Aorta (tissue), 5 donors: ENCODE measurements around the gene UBR7. TPM values are rescaled to one million over a fixed set of nuclear protein-coding genes. Genes with fewer than 3 reads are reported as not detected.
A peak's percentile ranks its signal among the peaks of the same experiment; 100 is the strongest.
"Not testable (repeated sequence)": the region's sequence is repeated elsewhere in the genome, so short reads cannot be mapped to it uniquely, and the experiment has no call there.

Source experiments
- ATAC-seq: fragments of 200-7000 bp; cut with Tn5 transposase; one replicate; pipeline ENCODE4 v1.9.1; 2022; ENCODE audit warnings: moderate library complexity; ENCODE audit not compliant: low FRiP score
- DNase-seq, 2 donors: peaks; one replicate each; pipeline ENCODE4 v3.0.0-alpha.2; 2020
- H3K27ac ChIP-seq, 2 donors: one replicate each; pipeline ENCODE4 v1.5.1; 2013; ENCODE audit warnings: low read length in 2 of 2, mild to moderate bottlenecking in 2 of 2, moderate library complexity in 2 of 2, control low read depth in 1 of 2, inconsistent platforms in 1 of 2, low read depth in 1 of 2
- H3K27me3 ChIP-seq, 2 donors: one replicate each; pipeline ENCODE4 v1.6.1; 2013; ENCODE audit warnings: control low read depth in 1 of 2, low read length in 1 of 2, mild to moderate bottlenecking in 1 of 2, moderate library complexity in 1 of 2; ENCODE audit not compliant: insufficient read depth in 2 of 2, control insufficient read depth in 1 of 2
- H3K36me3 ChIP-seq, 2 donors: one replicate each; pipeline ENCODE4 v1.6.1; 2013; ENCODE audit warnings: control low read depth in 1 of 2, low read length in 1 of 2, mild to moderate bottlenecking in 1 of 2; ENCODE audit not compliant: insufficient read depth in 2 of 2, control insufficient read depth in 1 of 2
- H3K4me1 ChIP-seq, 2 donors: one replicate each; pipeline ENCODE4 v1.6.1; 2013; ENCODE audit warnings: low read length in 2 of 2, control low read depth in 1 of 2, mild to moderate bottlenecking in 1 of 2, moderate library complexity in 1 of 2; ENCODE audit not compliant: insufficient read depth in 2 of 2, control insufficient read depth in 1 of 2
- H3K4me3 ChIP-seq, 2 donors: one replicate each; pipeline ENCODE4 v1.5.1; 2013; ENCODE audit warnings: low read length in 2 of 2, control low read depth in 1 of 2, mild to moderate bottlenecking in 1 of 2
- H3K9me3 ChIP-seq: one replicate; pipeline ENCODE4 v1.6.1; 2013; ENCODE audit warnings: mild to moderate bottlenecking, low read length; ENCODE audit not compliant: control insufficient read depth
- WGBS, 2 donors: extraction: QIAGEN DNeasy Blood & Tissue Kit; methylation state at CpG; one replicate each; pipeline ENCODE4 v1.1.7; 2013; 5-methylcytosine and 5-hydroxymethylcytosine counted together
- intact Hi-C, 2 donors: fragments of 100-400 bp; cut with DNase I; formaldehyde crosslinking; loops; one replicate each; pipeline versions ENCODE4 v1.14.2 to v1.15.0; 2022
- polyA plus RNA-seq, 2 donors: library from polyadenylated mRNA; stranded (reverse); fragments of 200-250 nt; gene quantifications; one replicate each; pipeline ENCODE4 v1.2.3, GENCODE V29; 2013
- total RNA-seq, 2 donors: library from RNA; stranded (reverse); fragmentation: NEBNext Ultra II Directional; extraction: Animal tissue kit (Norgen Biotek cat#: 25700); gene quantifications; one replicate each; pipeline ENCODE4 v1.2.1, GENCODE V29; 2021
- donor health status: healthy with polysubstance abuse.
- donor health status: Bipolar disorder and iron deficiency.
- donor health status: DM: no; HTN: no; CAD: no.
- donor health status: DM: no; HTN: no; CAD: no.
- donor health status: DM: yes; HTN: yes; CAD: no.

Gene UBR7
- total and polyA plus RNA-seq, 4 donors: 14.7 to 18.5 (median 16.9) TPM

- peak; percentile 49 to 78 for DNase-seq
- Histone ChIP-seq H3K27me3 (no peaks in the 10 kb centered on the region), H3K4me3 (peak overlapping the region in 1 of 2 donors; percentile 14), H3K9me3 (no peaks in the 10 kb centered on the region), H3K36me3 (peaks cover 0 to 6% of the 10 kb centered on the region in 2 donors), H3K27ac (no peak overlapping the region), H3K4me1 (no peaks in the 10 kb centered on the region)
- intact Hi-C loops: no loop called here
- ATAC-seq: no peak
- WGBS, 2 donors: 23 to 25% methylated on average over 39 of the region's 39 CpGs
Measured at GRCh38 chr14:93231129-93231979, 24.3 kb downstream of the UBR7 start.

- ATAC-seq (no peak), DNase-seq (no peak)
- 55 to 64% methylated on average over 17 of the region's 17 CpGs for WGBS, 2 donors
- no peaks in the 10 kb centered on the region for H3K4me1 ChIP-seq
- H3K36me3 ChIP-seq: peaks cover 0 to 4% of the 10 kb centered on the region in 2 donors
- H3K4me3 ChIP-seq: no peak overlapping the region
- no peaks in the 10 kb centered on the region for H3K27me3 ChIP-seq
- H3K27ac ChIP-seq: no peak overlapping the region
- intact Hi-C loops: no loop called here
- H3K9me3 ChIP-seq: no peaks in the 10 kb centered on the region
Measured at GRCh38 chr14:93232159-93232558, 25.1 kb downstream of the UBR7 start.

GRCh38 chr14:93233078-93233477 is 26.0 kb downstream of the UBR7 start:
- intact Hi-C loops, H3K4me1 ChIP-seq, DNase-seq, H3K27ac ChIP-seq, H3K36me3 ChIP-seq, H3K27me3 ChIP-seq, ATAC-seq, H3K4me3 ChIP-seq, H3K9me3 ChIP-seq: not testable (repeated sequence)
- 92 to 95% methylated on average over 5 of the region's 5 CpGs for WGBS, 2 donors

- Histone ChIP-seq H3K27ac (no peak overlapping the region), H3K36me3 (no peaks in the 10 kb centered on the region), H3K27me3 (no peaks in the 10 kb centered on the region), H3K4me3 (no peak overlapping the region), H3K4me1 (no peaks in the 10 kb centered on the region), H3K9me3 (no peaks in the 10 kb centered on the region)
- WGBS, 2 donors: 28 to 29% methylated on average over 10 of the region's 10 CpGs
- ATAC-seq (no peak), DNase-seq (peak in 1 of 2 donors; percentile 50)
- intact Hi-C loops: no loop called here
Measured at GRCh38 chr14:93234798-93235197, 27.7 kb downstream of the UBR7 start.

- intact Hi-C loops: no loop called here
- DNase-seq (no peak), ATAC-seq (no peak)
- Histone ChIP-seq H3K27ac (no peak overlapping the region), H3K9me3 (no peaks in the 10 kb centered on the region), H3K4me1 (no peaks in the 10 kb centered on the region), H3K27me3 (no peaks in the 10 kb centered on the region), H3K4me3 (no peak overlapping the region), H3K36me3 (peaks cover 0 to 5% of the 10 kb centered on the region in 2 donors)
- 93 to 94% methylated on average over 25 of the region's 25 CpGs for WGBS, 2 donors
Measured at GRCh38 chr14:93239869-93240677, 33.0 kb downstream of the UBR7 start.

- peaks cover 4 to 6% of the 10 kb centered on the region in 2 donors for H3K36me3 ChIP-seq
- no peaks in the 10 kb centered on the region for H3K27me3 ChIP-seq
- ATAC-seq (no peak), DNase-seq (no peak)
- H3K27ac ChIP-seq: no peak overlapping the region
- 90 to 92% methylated on average over 3 of the region's 3 CpGs for WGBS, 2 donors
- no peaks in the 10 kb centered on the region for H3K4me1 ChIP-seq
- H3K4me3 ChIP-seq: no peak overlapping the region
- no peaks in the 10 kb centered on the region for H3K9me3 ChIP-seq
- intact Hi-C loops: no loop called here
Measured at GRCh38 chr14:93240678-93241000, 33.6 kb downstream of the UBR7 start.

- Histone ChIP-seq H3K9me3 (no peaks in the 10 kb centered on the region), H3K27ac (no peak overlapping the region), H3K36me3 (peaks cover 11 to 12% of the 10 kb centered on the region in 2 donors), H3K27me3 (no peaks in the 10 kb centered on the region), H3K4me3 (no peak overlapping the region), H3K4me1 (no peaks in the 10 kb centered on the region)
- 87 to 88% methylated on average over 10 of the region's 10 CpGs for WGBS, 2 donors
- intact Hi-C loops: no loop called here
- no peak for ATAC-seq
- DNase-seq: no peak
Measured at GRCh38 chr14:93245764-93246420, 38.8 kb downstream of the UBR7 start.

- DNase-seq (no peak), ATAC-seq (no peak)
- intact Hi-C loops: no loop called here
- Histone ChIP-seq H3K27me3 (no peaks in the 10 kb centered on the region), H3K4me3 (no peak overlapping the region), H3K27ac (no peak overlapping the region), H3K4me1 (no peaks in the 10 kb centered on the region), H3K9me3 (no peaks in the 10 kb centered on the region), H3K36me3 (peaks cover 12 to 13% of the 10 kb centered on the region in 2 donors)
Measured at GRCh38 chr14:93246534-93246933, 39.5 kb downstream of the UBR7 start.
